GM18519 (cell line): ENCODE data around the gene ARHGEF11.
"Not testable (repeated sequence)": the region's sequence is repeated elsewhere in the genome, so short reads cannot be mapped to it uniquely, and the experiment has no call there.

ENCODE experiments used
- ATAC-seq: cut with Tn5 transposase; IDR thresholded peaks from one replicate; pipeline ENCODE4 v1.9.1; 2021; ENCODE audit warnings: mild to moderate bottlenecking, moderate library complexity; ENCODE audit not compliant: unreplicated experiment, low FRiP score

Gene ARHGEF11

GRCh38 chr1:156933136-156933535, 112.4 kb downstream of the ARHGEF11 start:
- ATAC-seq: no peak

DNA sequence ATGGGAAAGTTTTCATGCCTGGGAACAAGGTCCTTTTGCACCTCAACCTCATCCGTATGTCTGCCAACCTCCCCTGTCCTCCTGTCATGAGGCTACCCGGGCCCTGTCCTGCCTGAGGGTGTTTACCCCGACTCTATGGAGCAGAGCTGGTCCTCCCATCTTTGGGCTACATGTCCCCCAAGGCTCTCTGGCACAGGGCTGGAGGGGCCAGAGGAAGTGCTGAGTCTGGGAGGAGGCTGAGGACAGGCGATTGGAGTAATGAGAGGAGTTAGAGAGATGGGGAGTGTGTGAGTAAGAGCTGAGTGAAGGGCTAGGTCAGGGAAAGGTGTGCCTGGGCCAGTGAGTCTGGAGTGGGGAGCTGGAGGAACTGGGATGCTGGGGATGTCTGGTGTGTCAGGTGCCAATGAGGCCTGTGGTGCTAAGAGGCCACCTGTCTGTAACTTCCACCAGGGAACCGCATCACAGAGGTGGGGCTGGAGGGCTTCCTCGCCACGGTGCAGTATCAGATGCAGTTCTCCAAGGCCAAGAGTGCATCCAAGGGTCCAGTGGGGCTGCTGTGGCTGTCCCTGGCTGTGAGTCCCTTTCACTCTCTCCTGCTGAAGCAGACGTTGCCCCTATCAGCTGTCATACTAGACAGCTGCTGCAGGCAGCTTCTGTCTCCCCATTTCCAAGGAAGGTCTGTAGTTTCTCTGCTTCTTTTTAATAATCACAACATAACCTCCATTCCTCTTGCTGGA, 113.4 kb downstream of the ARHGEF11 start:
- no peak for ATAC-seq

GRCh38 chr1:156931211-156931952, 114.2 kb downstream of the ARHGEF11 start:
- no peak for ATAC-seq

- ATAC-seq: no peak
Measured at GRCh38 chr1:156930483-156930882, 115.1 kb downstream of the ARHGEF11 start.

DNA sequence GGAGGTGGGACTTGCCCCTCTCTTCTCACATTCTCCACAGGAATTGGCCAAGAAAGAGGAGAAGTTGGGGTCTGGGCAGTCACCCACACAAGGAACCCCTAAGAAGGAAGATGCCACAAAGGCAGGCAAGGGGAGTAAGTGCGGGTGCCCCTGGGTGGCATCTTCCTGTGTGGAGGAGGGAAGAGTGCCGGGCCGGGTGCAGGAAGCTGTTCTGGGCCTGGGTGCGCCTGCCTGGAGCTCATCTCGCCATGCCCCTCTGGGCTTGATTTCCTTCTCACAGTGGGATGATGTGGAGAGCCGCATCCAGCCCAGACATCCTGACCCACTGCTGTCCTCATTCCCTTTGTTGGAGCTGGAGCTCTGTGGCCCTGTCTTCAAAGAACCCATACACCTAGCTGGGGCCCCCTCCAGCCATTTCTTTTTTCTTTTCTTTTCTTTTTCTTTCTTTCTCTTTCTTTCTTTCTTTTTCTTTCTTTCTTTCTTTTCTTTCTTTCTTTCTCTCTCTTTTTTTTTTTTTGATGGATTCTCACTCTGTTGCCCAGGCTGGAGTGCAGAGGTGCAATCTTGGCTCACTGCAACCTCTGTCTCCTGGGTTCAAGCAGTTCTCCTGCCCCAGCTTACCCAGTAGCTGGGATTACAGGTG, 115.8 kb downstream of the ARHGEF11 start:
- ATAC-seq: no peak

DNA sequence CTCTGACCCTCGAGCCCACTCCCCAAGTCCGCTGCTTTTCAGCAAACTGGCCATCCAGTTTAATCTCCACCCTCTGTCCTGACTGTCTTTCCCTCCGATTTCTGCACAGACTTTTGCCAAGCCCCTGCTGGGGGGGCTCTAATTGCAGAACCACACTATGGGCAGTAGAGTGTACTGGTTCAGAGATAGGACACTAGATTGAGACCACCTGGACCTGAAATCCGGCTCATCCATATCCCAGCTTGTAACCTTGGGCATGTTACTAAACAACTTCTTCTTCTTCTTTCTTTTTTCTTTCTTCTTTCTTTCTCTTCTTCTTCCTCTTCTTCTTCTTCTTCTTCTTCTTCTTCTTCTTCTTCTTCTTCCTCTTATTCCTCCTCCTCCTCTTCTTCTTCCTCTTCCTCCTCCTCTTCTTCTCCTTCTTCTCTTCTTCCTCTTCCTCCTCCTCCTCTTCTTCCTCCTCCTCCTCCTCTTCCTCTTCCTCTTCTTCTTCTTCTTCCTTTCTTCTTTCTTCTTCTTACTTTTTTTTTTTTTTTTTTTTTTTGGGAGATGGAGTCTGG, 117.4 kb downstream of the ARHGEF11 start:
- ATAC-seq: no peak

DNA sequence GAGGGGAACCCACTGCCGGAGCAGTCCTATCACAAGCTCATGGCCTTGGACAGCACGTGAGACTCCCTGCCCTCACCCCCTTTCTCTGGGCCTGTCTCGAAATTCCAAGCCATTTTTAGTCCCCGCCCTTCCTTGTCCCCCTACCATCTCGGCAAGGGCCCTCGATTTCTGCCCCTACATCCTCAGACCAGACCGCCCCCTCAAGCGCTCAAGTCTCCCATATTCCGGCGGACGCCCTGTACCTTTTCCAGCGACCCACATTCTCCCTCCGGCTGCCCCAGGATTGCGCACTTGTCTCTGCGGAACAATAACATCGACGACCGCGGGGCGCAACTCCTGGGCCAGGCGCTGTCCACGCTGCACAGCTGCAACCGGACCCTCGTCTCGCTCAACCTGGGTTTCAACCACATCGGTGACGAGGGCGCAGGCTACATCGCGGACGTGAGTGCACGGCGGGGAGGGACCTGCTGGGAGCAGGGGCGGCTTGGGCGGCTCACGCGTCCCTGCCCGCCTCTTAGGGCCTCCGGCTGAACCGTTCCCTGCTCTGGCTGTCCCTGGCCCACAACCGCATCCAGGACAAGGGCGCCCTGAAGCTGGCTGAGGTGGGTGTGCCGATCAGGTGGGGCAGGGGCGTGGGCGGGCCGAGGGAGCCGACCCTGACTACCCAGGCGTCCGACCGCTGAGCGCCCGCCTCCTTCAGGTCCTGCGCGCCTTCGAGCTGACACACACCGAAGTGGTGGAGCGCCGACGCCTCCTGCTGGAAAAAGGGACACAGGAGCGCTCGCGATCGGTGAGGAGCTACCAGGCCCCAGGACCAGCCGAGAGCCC, 118.1 kb downstream of the ARHGEF11 start:
- no peak for ATAC-seq

DNA sequence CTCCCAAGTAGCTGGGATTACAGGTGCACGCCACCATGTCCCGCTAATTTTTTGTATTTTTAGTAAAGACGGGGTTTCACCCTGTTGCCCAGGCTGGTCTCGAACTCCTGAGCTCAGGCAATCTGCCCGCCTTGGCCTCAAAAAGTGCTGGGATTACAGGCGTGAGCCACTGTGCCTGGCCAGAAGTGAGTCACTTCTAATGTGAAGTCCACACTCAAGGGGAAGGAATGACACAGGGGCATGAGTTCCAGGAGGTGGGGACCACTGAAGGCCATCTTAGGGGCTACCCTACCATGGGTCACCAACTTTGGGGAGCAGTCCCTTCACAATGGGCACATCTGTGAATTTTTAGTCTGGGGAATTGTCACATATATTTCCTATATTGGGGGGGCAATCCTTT, 118.8 kb downstream of the ARHGEF11 start:
- ATAC-seq: not testable (repeated sequence)

- no peak for ATAC-seq
Measured at GRCh38 chr1:156926175-156926574, 119.4 kb downstream of the ARHGEF11 start.

GRCh38 chr1:156925154-156926010, 120.2 kb downstream of the ARHGEF11 start:
- no peak for ATAC-seq

- ATAC-seq: no peak
Measured at GRCh38 chr1:156924478-156925153, 120.9 kb downstream of the ARHGEF11 start.

DNA sequence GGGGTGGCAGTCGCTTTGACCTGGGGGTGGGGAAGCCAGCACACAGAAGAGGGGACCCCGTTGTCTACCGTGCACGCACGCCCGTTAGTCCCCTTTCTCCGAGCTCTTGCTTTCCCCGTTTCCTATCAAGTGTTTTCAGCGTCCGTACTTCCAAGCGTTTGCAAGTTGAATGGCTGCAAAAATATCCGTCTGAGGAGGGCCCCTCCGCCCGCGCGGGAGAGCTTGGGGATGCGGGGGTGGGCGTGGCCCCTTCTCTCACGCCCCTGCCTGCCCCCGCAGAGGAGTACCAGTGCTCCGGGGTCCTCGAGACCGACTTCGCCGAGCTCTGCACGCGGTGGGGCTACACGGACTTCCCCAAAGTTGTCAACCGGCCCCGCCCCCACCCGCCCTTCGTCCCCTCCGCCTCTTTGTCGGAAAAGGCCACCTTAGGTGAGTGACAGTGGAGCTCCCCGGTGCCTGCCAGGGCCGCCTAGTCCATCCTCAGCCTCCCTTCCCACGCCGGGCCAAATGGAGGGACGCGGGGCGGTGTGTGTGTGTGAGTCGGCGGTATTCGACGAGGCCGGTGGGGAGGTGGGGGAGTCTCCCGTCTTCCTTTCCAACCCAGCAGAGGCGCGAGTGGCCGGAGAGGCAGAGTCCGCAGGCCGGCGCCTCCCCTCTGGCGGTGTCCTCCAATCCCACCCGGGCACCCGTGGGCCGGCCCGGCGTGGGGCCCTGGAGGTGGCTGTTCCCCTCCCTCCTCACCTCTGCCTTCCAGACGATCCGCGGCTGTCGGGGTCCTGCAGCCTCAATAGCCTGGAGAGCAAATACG, 121.7 kb downstream of the ARHGEF11 start:
- no peak for ATAC-seq

DNA sequence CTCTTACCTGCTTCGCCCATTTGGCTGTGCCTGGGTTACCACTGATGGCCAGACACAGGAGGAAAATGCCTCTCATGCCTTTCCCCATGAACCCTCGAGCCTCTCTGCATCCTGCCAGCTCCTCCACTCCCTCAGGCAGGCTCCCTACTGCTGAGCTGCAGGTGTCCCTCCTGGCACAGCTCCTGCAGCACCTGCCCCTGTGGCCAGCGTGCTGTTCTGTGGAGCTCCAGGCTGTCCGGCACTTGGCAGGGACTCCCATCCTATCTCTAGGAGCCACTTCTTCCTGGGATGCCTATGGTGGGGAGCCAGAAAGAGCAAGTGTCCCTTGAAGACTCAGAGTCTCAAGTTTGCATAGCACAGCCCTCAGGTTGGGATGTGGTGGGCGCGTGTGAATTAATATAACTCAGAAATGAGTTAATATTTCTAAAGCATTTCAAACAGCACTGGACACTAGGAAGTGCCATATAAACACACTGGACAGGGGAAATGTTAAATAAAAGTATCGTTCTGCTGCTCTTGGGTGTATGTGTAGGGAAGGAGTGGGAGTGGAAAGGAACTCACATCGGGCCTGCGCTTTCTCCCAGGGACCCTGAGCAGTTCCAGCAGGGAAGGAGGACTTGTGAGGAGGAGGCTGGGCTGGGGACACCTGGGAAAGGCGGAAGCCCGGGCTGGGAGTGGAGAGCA, 122.4 kb downstream of the ARHGEF11 start:
- ATAC-seq: no peak

DNA sequence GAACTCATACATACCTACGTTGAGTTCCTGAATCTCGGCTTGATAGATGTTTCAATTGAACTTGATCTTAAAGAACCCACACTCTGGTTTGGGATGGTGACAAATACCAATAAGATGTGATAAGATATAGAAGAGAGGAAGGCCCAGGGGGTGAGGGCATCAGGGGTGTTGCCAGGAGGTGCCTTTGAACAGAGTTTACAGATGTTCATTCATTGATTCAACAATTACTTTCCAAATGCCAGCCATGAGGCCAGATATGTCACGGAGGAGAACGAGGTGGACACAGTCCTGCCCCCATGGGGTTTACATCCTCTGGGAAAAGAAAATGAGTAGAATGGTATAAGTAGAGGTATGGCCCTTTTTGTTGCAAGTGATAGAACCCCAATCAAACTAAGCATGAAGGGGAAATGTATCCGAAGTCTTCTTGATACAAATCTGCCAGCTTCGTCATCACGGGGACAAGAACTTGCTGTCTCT, 124.5 kb downstream of the ARHGEF11 start:
- no peak for ATAC-seq

DNA sequence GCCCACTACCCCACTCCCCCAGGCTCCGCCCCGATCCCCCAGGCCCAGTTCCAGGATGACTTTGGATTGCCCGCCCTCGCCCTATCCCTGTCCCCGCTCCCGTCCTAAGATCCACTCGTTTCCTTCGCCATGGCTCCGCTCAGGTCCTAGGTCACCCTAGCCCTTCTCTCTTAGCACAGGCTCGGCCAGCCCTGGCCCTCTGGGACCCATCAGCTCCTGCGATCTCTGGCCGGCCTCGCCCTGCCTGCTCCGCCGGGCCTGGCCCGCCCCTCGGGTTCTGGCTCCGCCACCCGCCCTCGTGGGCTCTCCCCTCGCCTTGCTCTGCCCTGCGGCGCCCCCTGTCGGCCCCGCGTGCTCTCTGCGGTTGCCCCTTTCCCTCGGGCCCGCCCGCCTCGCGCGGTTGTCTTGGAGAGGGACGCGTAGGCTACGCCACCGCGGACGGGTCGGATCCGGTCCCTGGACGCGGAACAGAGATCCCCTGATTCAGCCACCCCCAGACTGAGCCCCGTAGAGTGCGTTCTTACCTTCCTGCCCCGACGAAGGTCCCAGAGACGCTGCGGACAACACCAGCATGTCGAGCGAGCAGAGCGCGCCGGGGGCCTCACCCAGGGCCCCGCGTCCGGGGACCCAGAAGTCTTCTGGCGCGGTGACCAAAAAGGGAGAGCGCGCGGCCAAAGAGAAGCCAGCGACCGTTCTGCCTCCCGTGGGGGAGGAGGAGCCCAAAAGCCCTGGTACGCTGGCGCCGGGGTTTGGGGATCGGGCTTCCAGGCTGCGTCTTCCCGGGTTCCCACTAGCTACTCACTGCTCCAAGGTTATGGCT, 125.1 kb downstream of the ARHGEF11 start, which contains the start of gene LRRC71:
Gene LRRC71 (plus strand): TSS at position 400 of the 820 bp plus-strand sequence. CDS start 172 bp downstream, at position 572.
- ATAC-seq: no peak

- ATAC-seq: no peak
Measured at GRCh38 chr1:156914440-156914856, 131.1 kb downstream of the ARHGEF11 start.
